ENCODE measurements around the gene SLC2A13. TPM values are rescaled to one million over a fixed set of nuclear protein-coding genes. Genes with fewer than 3 reads are reported as not detected.

SLC2A13 gene
- polyA plus RNA-seq, 1 donor (not counting 4 experiments of a cell fraction or from before 2014, with no cell fraction given), result 1.1 TPM

DNA sequence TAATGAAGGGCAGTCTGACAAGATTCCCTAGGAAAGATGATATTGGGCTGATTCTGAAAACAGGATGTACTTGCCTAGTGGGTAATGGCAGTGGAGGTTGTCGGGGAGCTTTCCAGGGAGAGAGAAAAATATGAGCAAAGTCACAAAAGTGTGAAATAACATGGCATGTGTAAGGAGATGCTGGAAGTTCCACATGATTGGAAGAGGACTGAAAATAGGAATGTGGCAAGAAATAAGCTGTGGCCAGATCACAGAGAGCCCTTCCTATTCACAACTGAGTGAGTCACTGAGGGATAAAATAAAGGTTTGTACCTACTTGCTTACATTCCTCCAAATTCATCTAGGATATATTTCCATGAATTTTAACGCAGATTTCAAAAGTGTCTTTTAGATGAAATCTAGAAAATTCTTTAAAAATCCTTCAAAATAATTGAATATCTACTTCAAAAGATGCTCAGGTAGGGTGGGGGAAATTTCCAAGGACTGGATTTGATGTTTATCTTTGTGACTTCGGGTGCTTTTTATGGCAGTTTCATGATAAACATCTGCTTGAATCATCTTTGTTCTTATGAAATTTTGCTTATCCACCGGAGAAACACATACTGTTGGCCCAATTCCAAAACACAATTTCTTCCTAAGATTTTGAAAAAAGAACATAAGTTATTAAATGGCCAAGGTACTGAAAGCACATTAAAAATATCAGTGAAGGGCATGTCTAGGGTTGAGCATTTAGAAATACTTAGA lies 36.3 kb upstream of the SLC2A13 start:
- no peaks in the 10 kb centered on the region for H4K20me1 ChIP-seq (ENCODE audit: control insufficient read depth, extremely low read depth, insufficient read depth, low read length)
- H3K36me3 ChIP-seq (ENCODE audit: control insufficient read depth in 2 of 2, extremely low read depth in 1 of 2, insufficient read depth in 2 of 2, low read length in 2 of 2), result no peaks in the 10 kb centered on the region
- TF ChIP-seq CTCF (optimal IDR thresholded peaks at IDR 0.05 in 1 of 3, IDR thresholded peaks at IDR 0.05 in 1 of 3, conservative IDR thresholded peaks at IDR 0.05 in 1 of 3; ENCODE audit: extremely low read depth in 1 of 3, insufficient read depth in 2 of 3, low read length in 3 of 3) (no peak), EZH2 (IDR thresholded peaks at IDR 0.05; ENCODE audit: low read length) (no peak)
- DNase-seq (ENCODE audit: low read depth, low spot score) (no peak), FAIRE-seq (peak; percentile 74)
- H3K79me2 ChIP-seq (ENCODE audit: control insufficient read depth, insufficient read depth, low read length), result no peaks in the 10 kb centered on the region
- no peak overlapping the region for H2AFZ ChIP-seq (ENCODE audit: control insufficient read depth, low read length)
- H3K4me1 ChIP-seq (ENCODE audit: control insufficient read depth, extremely low read depth, insufficient read depth, low read length), result peaks cover 21% of the 10 kb centered on the region
- no peak overlapping the region for H3K27ac ChIP-seq (ENCODE audit: control insufficient read depth, insufficient read depth, low read length)
- no peaks in the 10 kb centered on the region for H3K27me3 ChIP-seq (ENCODE audit: control insufficient read depth, extremely low read depth, insufficient read depth, low read length)
- no peaks in the 10 kb centered on the region for H3K9me1 ChIP-seq (ENCODE audit: control insufficient read depth, extremely low read depth, insufficient read depth, low read length)
- H3K4me2 ChIP-seq (ENCODE audit: control insufficient read depth, extremely low read depth, insufficient read depth, low read depth, low read length), result no peak overlapping the region
- H3K9ac ChIP-seq (ENCODE audit: control insufficient read depth, extremely low read depth, insufficient read depth, low read length), result no peak overlapping the region
- H3K9me3 ChIP-seq (ENCODE audit: control insufficient read depth, low read depth, low read length), result no peaks in the 10 kb centered on the region
- dilution Hi-C loops (cut with MboI; ENCODE audit: extremely low pct_ligation_motif_present, low sequenced_read_pairs), result no loop called here
- no peak overlapping the region for H3K4me3 ChIP-seq (ENCODE audit: control insufficient read depth in 2 of 3, extremely low read depth in 1 of 3, insufficient read depth in 2 of 3, low read depth in 1 of 3, low read length in 3 of 3)

DNA sequence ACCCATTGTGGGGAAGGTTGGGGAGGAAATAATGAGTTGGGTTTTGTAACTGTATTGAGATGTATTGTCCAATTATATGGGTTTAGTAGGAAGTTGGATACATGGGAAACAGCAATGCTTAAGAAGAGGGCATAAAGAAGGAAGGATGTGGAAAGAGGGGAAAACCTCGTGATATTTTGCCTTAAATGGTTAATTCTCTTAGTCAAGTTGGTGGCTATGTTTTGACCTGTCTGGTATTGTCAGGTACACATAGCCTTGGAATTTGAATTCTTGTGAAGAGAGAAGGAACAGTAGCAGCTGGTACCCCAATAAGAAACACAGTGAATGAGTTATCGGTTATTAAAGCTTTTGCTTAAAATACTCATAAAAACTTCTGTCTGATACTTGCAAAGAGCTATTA lies 32.6 kb upstream of the SLC2A13 start:
- Histone ChIP-seq H3K9ac (ENCODE audit: control insufficient read depth, extremely low read depth, insufficient read depth, low read length) (no peak overlapping the region), H3K9me1 (ENCODE audit: control insufficient read depth, extremely low read depth, insufficient read depth, low read length) (no peaks in the 10 kb centered on the region), H3K4me3 (ENCODE audit: control insufficient read depth in 2 of 3, extremely low read depth in 1 of 3, insufficient read depth in 2 of 3, low read depth in 1 of 3, low read length in 3 of 3) (no peak overlapping the region), H3K9me3 (ENCODE audit: control insufficient read depth, low read depth, low read length) (no peaks in the 10 kb centered on the region), H3K27me3 (ENCODE audit: control insufficient read depth, extremely low read depth, insufficient read depth, low read length) (no peaks in the 10 kb centered on the region), H4K20me1 (ENCODE audit: control insufficient read depth, extremely low read depth, insufficient read depth, low read length) (no peaks in the 10 kb centered on the region), H3K36me3 (ENCODE audit: control insufficient read depth in 2 of 2, extremely low read depth in 1 of 2, insufficient read depth in 2 of 2, low read length in 2 of 2) (no peaks in the 10 kb centered on the region), H3K4me1 (ENCODE audit: control insufficient read depth, extremely low read depth, insufficient read depth, low read length) (peaks cover 21% of the 10 kb centered on the region), H3K4me2 (ENCODE audit: control insufficient read depth, extremely low read depth, insufficient read depth, low read depth, low read length) (no peak overlapping the region), H2AFZ (ENCODE audit: control insufficient read depth, low read length) (no peak overlapping the region), H3K27ac (ENCODE audit: control insufficient read depth, insufficient read depth, low read length) (no peak overlapping the region), H3K79me2 (ENCODE audit: control insufficient read depth, insufficient read depth, low read length) (no peaks in the 10 kb centered on the region)
- no peak for TF ChIP-seq EZH2 (IDR thresholded peaks at IDR 0.05; ENCODE audit: low read length)
- no peak for TF ChIP-seq CTCF (optimal IDR thresholded peaks at IDR 0.05 in 1 of 3, IDR thresholded peaks at IDR 0.05 in 1 of 3, conservative IDR thresholded peaks at IDR 0.05 in 1 of 3; ENCODE audit: extremely low read depth in 1 of 3, insufficient read depth in 2 of 3, low read length in 3 of 3)
- DNase-seq (ENCODE audit: low read depth, low spot score), result no peak
- dilution Hi-C loops (cut with MboI; ENCODE audit: extremely low pct_ligation_motif_present, low sequenced_read_pairs), result no loop called here
- FAIRE-seq, result no peak

Data from keratinocyte (primary cell).